GM12878 (cell line): ENCODE results near the gene TRAPPC12.
"Not testable (repeated sequence)": the region's sequence is repeated elsewhere in the genome, so short reads cannot be mapped to it uniquely, and the experiment has no call there.

ENCODE experiments used
- BRCA1 ChIP-seq: IDR thresholded peaks from 2 replicates; pipeline ENCODE4 v1.6.1; 2011; ENCODE audit warnings: low read depth, low read length, improper control_type of control experiment
- CBX3 ChIP-seq: fragments of 200-600 bp; sonication (generic); IDR thresholded peaks from 2 replicates; pipeline ENCODE4 v1.6.1; 2016; ENCODE audit warnings: low read depth, borderline replicate concordance
- CHD4 ChIP-seq: fragments of 200-600 bp; sonication (generic); IDR thresholded peaks from 2 replicates; pipeline ENCODE4 v1.6.1; 2016; ENCODE audit warnings: mild to moderate bottlenecking
- EZH2 ChIP-seq: IDR thresholded peaks from 2 replicates; pipeline ENCODE4 v1.6.1; 2012; ENCODE audit warnings: low read depth, mild to moderate bottlenecking, control low read depth, inconsistent platforms, low read length, borderline replicate concordance; ENCODE audit not compliant: control insufficient read depth
- FOXM1 ChIP-seq: IDR thresholded peaks from 2 replicates; pipeline ENCODE4 v1.6.1; 2012; ENCODE audit warnings: low read depth, mild to moderate bottlenecking, inconsistent platforms, low read length, moderate library complexity
- GABPA ChIP-seq: IDR thresholded peaks from 2 replicates; pipeline ENCODE4 v1.6.1; 2014; ENCODE audit warnings: antibody characterized with exemption, low read depth, mild to moderate bottlenecking, inconsistent platforms
- MTA2 ChIP-seq: fragments of 450-650 bp; IDR thresholded peaks from 2 replicates; pipeline ENCODE4 v1.6.1; 2016; ENCODE audit warnings: low read depth, mild to moderate bottlenecking, moderate library complexity
- NFYB ChIP-seq: IDR thresholded peaks from 2 replicates; pipeline ENCODE4 v1.6.1; 2011; ENCODE audit warnings: low read depth, mild to moderate bottlenecking, low read length, improper control_type of control experiment, moderate library complexity; ENCODE audit not compliant: insufficient read depth
- NRF1 ChIP-seq: conservative IDR thresholded peaks from 2 replicates; pipeline ENCODE4 v1.6.1; 2011; ENCODE audit warnings: mild to moderate bottlenecking, low read depth, low read length, improper control_type of control experiment
- ZNF24 ChIP-seq: fragments of 450-650 bp; IDR thresholded peaks from 2 replicates; pipeline ENCODE4 v1.6.1; 2017; ENCODE audit warnings: antibody characterized with exemption, mild to moderate bottlenecking
- TF ChIP-seq, protein P1 (sequence below), 3 experiments: IDR thresholded peaks in 2 of 3; conservative IDR thresholded peaks in 1 of 3; 2 replicates each; pipeline ENCODE4 v1.5.1; 2011; ENCODE audit warnings: low read depth in 3 of 3, low read length in 3 of 3, mild to moderate bottlenecking in 3 of 3, control low read depth in 2 of 3, moderate library complexity in 2 of 3, inconsistent platforms in 1 of 3, mixed read lengths in 1 of 3; ENCODE audit not compliant: control insufficient read depth in 2 of 3, insufficient read depth in 1 of 3; ENCODE audit errors: extremely low read depth in 1 of 3

DNA sequence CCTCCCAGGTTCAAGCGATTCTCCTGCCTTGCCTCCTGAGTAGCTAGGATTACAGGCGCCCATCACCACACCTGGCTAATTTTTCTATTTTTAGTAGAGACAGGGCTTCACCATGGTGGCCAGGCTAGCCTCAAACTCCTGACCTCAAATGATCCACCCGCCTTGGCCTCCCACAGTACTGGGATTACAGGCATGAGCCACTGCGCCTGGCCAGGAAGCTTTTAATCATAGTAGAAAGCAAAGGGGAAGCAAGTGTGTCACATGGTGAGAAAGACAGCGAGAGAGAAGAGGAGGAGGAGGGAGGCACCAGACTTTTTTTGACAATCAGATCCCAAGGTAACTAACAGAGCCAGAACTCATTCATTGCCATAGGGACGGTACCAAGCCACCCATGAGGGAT, 67.7 kb downstream of the TRAPPC12 start:
- TF ChIP-seq, protein P1, sequence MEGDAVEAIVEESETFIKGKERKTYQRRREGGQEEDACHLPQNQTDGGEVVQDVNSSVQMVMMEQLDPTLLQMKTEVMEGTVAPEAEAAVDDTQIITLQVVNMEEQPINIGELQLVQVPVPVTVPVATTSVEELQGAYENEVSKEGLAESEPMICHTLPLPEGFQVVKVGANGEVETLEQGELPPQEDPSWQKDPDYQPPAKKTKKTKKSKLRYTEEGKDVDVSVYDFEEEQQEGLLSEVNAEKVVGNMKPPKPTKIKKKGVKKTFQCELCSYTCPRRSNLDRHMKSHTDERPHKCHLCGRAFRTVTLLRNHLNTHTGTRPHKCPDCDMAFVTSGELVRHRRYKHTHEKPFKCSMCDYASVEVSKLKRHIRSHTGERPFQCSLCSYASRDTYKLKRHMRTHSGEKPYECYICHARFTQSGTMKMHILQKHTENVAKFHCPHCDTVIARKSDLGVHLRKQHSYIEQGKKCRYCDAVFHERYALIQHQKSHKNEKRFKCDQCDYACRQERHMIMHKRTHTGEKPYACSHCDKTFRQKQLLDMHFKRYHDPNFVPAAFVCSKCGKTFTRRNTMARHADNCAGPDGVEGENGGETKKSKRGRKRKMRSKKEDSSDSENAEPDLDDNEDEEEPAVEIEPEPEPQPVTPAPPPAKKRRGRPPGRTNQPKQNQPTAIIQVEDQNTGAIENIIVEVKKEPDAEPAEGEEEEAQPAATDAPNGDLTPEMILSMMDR (IDR thresholded peaks at IDR 0.05 in 2 of 3, conservative IDR thresholded peaks at IDR 0.05 in 1 of 3; ENCODE audit: control insufficient read depth in 2 of 3, extremely low read depth in 1 of 3, insufficient read depth in 1 of 3, low read depth in 3 of 3, low read length in 3 of 3), result not testable (repeated sequence)
- not testable (repeated sequence) for TF ChIP-seq FOXM1, CBX3, EZH2, GABPA, ZNF24, NRF1, NFYB, MTA2, CHD4, BRCA1
